Activated CD8-positive, alpha-beta T cell treated with anti-CD3 and anti-CD28 coated beads for 36 hours (primary cell): ENCODE data around the gene HMCN2. TPM values are rescaled to one million over a fixed set of nuclear protein-coding genes. Genes with fewer than 3 reads are reported as not detected.

Experiments
- ATAC-seq: fragments of 200-7000 bp; cut with Tn5 transposase; one replicate; pipeline ENCODE4 v1.10.0; 2021; ENCODE audit warnings: mild to moderate bottlenecking, moderate library complexity
- CTCF ChIA-PET: fragments of 350-600 bp; sonication (Branson Sonifier 250); formaldehyde crosslinking; loops from one replicate; lab custom pipeline; 2021; ENCODE audit warnings: antibody characterized with exemption; lab: Charles Lee
- POLR2A ChIA-PET: fragments of 350-600 bp; sonication (Branson Sonifier 250); formaldehyde crosslinking; loops from one replicate; lab custom pipeline; 2021; ENCODE audit warnings: antibody characterized with exemption; lab: Charles Lee
- DNase-seq: peaks from one replicate; pipeline ENCODE4 v3.0.0-alpha.2; 2020
- H3K27ac Mint-ChIP-seq: one replicate; pipeline ENCODE4 v1.8.0; 2021; ENCODE audit warnings: mild to moderate bottlenecking, mixed read lengths
- H3K27me3 Mint-ChIP-seq: one replicate; pipeline ENCODE4 v1.8.0; 2021; ENCODE audit warnings: mixed read lengths
- H3K36me3 Mint-ChIP-seq: one replicate; pipeline ENCODE4 v1.8.0; 2021; ENCODE audit warnings: low read depth, mixed read lengths
- H3K4me1 Mint-ChIP-seq: one replicate; pipeline ENCODE4 v1.8.0; 2021; ENCODE audit warnings: low read depth, mixed read lengths
- H3K4me3 Mint-ChIP-seq: one replicate; pipeline ENCODE4 v1.8.0; 2021; ENCODE audit warnings: mild to moderate bottlenecking, moderate library complexity, mixed read lengths
- H3K9me3 Mint-ChIP-seq: one replicate; pipeline ENCODE4 v1.8.0; 2021; ENCODE audit warnings: mixed read lengths
- CTCF ChIP-seq: fragments of 200-600 bp; IDR thresholded peaks from one replicate; pipeline ENCODE4 v1.8.0; 2022; ENCODE audit warnings: antibody characterized with exemption, mild to moderate bottlenecking
- intact Hi-C: fragments of 100-400 bp; cut with micrococcal nuclease; formaldehyde crosslinking; loops from one replicate; pipeline ENCODE4 v1.10.0; 2022
- total RNA-seq, 2 experiments: library from RNA; stranded (reverse); gene quantifications; one replicate each; pipeline ENCODE4 v1.2.3, GENCODE V29; 2021

Gene HMCN2
- total RNA-seq, 2 experiments from 2014 or later, result not detected

- POLR2A ChIA-PET, result interaction anchor here (1.3 to 2.0 kb wide), 2 partner anchors 10 to 135 kb away, joined by 5 to 6 read pairs; no protein-coding TSS in a partner anchor
- Mint-ChIP-seq H3K4me3 (no peak overlapping the region), H3K4me1 (peaks cover 26% of the 10 kb centered on the region), H3K27me3 (peaks cover 2% of the 10 kb centered on the region), H3K27ac (no peak overlapping the region), H3K9me3 (no peaks in the 10 kb centered on the region), H3K36me3 (no peaks in the 10 kb centered on the region)
- ATAC-seq, result no peak
- no peak for TF ChIP-seq CTCF
- CTCF ChIA-PET, result interaction anchor here (0.7 to 7.3 kb wide), 15 partner anchors 10 to 175 kb away, joined by 3 to 111 read pairs (median 4); no protein-coding TSS in a partner anchor
- intact Hi-C loops, result no loop called here
- no peak for DNase-seq
Measured at GRCh38 chr9:130242270-130243014, 23.1 kb upstream of the HMCN2 start.

GRCh38 chr9:130243015-130243881 lies 22.3 kb upstream of the HMCN2 start:
- Mint-ChIP-seq H3K4me1 (peaks cover 26% of the 10 kb centered on the region), H3K27ac (no peak overlapping the region), H3K36me3 (no peaks in the 10 kb centered on the region), H3K27me3 (peaks cover 2% of the 10 kb centered on the region), H3K4me3 (no peak overlapping the region), H3K9me3 (no peaks in the 10 kb centered on the region)
- POLR2A ChIA-PET, result interaction anchor here (1.3 to 2.0 kb wide), 2 partner anchors 9 to 136 kb away, joined by 5 to 6 read pairs; no protein-coding TSS in a partner anchor
- ATAC-seq, result peak; percentile 65
- CTCF ChIA-PET, result interaction anchor here (0.6 to 7.3 kb wide), 16 partner anchors 9 to 179 kb away, joined by 3 to 111 read pairs (median 4); no protein-coding TSS in a partner anchor
- intact Hi-C loops, result no loop called here
- DNase-seq, result peak; percentile 92
- peak; percentile 92 for TF ChIP-seq CTCF

- CTCF ChIA-PET, result interaction anchor here (0.6 to 7.3 kb wide), 10 partner anchors 9 to 179 kb away, joined by 3 to 111 read pairs (median 4); no protein-coding TSS in a partner anchor
- H3K27ac Mint-ChIP-seq, result no peak overlapping the region
- no peak for ATAC-seq
- no peak for TF ChIP-seq CTCF
- POLR2A ChIA-PET, result interaction anchor here (0.6 to 2.0 kb wide), 2 partner anchors 9 to 136 kb away, joined by 3 to 6 read pairs; no protein-coding TSS in a partner anchor
- peaks cover 2% of the 10 kb centered on the region for H3K27me3 Mint-ChIP-seq
- intact Hi-C loops, result no loop called here
- peaks cover 23% of the 10 kb centered on the region for H3K4me1 Mint-ChIP-seq
- H3K4me3 Mint-ChIP-seq, result no peak overlapping the region
- DNase-seq, result no peak
- no peaks in the 10 kb centered on the region for H3K36me3 Mint-ChIP-seq
- no peaks in the 10 kb centered on the region for H3K9me3 Mint-ChIP-seq
Measured at GRCh38 chr9:130243882-130244170, 21.7 kb upstream of the HMCN2 start.

GRCh38 chr9:130244548-130245165 lies 20.9 kb upstream of the HMCN2 start:
- Mint-ChIP-seq H3K9me3 (no peaks in the 10 kb centered on the region), H3K36me3 (no peaks in the 10 kb centered on the region), H3K27ac (no peak overlapping the region), H3K4me3 (no peak overlapping the region), H3K27me3 (peaks cover 5% of the 10 kb centered on the region), H3K4me1 (peaks cover 18% of the 10 kb centered on the region)
- DNase-seq, result no peak
- no peak for TF ChIP-seq CTCF
- ChIA-PET CTCF (interaction anchor here (0.8 to 7.3 kb wide), 7 partner anchors 8 to 138 kb away, joined by 3 to 111 read pairs (median 13); no protein-coding TSS in a partner anchor), POLR2A (interaction anchor here (0.6 kb wide), 1 partner anchor 135 kb away, joined by 3 read pairs; no protein-coding TSS in a partner anchor)
- ATAC-seq, result no peak
- intact Hi-C loops, result no loop called here
